ACC112 (cell line): ENCODE results near the gene NAV2.

Experiments used
- H2AFZ ChIP-seq: fragments of 200-600 bp; sonication (generic); one replicate; pipeline ENCODE4 v1.6.0; 2017; ENCODE audit warnings: antibody characterized with exemption, low read length; ENCODE audit not compliant: unreplicated experiment
- H3K27ac ChIP-seq: fragments of 200-600 bp; sonication (generic); 2 replicates; pipeline ENCODE4 v1.5.1; 2014; ENCODE audit warnings: low read depth, mild to moderate bottlenecking, antibody characterized with exemption, low read length, moderate library complexity
- H3K27me3 ChIP-seq: fragments of 200-600 bp; sonication (generic); 2 replicates; pipeline ENCODE4 v1.6.1; 2014; ENCODE audit warnings: mild to moderate bottlenecking, antibody characterized with exemption, low read length, moderate library complexity, mixed read lengths; ENCODE audit not compliant: insufficient read depth
- H3K36me3 ChIP-seq: fragments of 200-600 bp; sonication (generic); 2 replicates; pipeline ENCODE4 v1.6.1; 2016; ENCODE audit warnings: mild to moderate bottlenecking, antibody characterized with exemption, low read length, moderate library complexity, mixed read lengths; ENCODE audit not compliant: insufficient read depth
- H3K4me1 ChIP-seq: fragments of 200-600 bp; sonication (generic); one replicate; pipeline ENCODE4 v1.6.1; 2016; ENCODE audit warnings: low read length, mixed read lengths; ENCODE audit not compliant: insufficient read depth, unreplicated experiment, control insufficient read depth
- H3K4me3 ChIP-seq: fragments of 200-600 bp; sonication (generic); 2 replicates; pipeline ENCODE4 v1.5.1; 2014; ENCODE audit warnings: mild to moderate bottlenecking, low read depth, low read length
- H3K79me2 ChIP-seq: fragments of 200-600 bp; sonication (generic); one replicate; pipeline ENCODE4 v1.6.0; 2016; ENCODE audit warnings: low read length; ENCODE audit not compliant: control insufficient read depth, unreplicated experiment, insufficient read depth

The NAV2 gene

DNA sequence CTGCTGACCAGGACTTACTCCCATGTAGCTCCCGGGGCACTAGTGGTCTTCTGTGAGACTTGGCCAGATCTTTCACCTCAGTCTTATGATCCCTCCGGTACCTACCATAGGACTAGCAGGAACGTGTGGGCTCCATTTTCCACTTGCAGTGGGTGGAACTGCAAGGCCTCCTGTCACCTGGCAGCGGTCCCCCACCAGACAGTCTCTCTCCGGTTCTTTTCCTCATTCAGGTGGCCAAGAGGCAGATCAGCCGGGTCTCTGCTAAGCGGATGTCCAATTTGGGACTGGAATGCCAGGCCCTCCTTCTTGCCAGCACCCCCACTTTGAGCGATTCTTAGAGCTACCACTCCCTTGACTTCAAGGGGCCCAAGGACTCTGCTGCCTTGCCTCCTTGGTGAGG lies 158.9 kb downstream of the NAV2 start:
- peaks cover 64% of the 10 kb centered on the region for H3K79me2 ChIP-seq
- no peaks in the 10 kb centered on the region for H3K27me3 ChIP-seq
- H3K27ac ChIP-seq = no peak overlapping the region
- H3K4me1 ChIP-seq = peaks cover 22% of the 10 kb centered on the region
- no peak overlapping the region for H3K4me3 ChIP-seq
- H3K36me3 ChIP-seq = peaks cover 22% of the 10 kb centered on the region
- H2AFZ ChIP-seq = no peak overlapping the region

DNA sequence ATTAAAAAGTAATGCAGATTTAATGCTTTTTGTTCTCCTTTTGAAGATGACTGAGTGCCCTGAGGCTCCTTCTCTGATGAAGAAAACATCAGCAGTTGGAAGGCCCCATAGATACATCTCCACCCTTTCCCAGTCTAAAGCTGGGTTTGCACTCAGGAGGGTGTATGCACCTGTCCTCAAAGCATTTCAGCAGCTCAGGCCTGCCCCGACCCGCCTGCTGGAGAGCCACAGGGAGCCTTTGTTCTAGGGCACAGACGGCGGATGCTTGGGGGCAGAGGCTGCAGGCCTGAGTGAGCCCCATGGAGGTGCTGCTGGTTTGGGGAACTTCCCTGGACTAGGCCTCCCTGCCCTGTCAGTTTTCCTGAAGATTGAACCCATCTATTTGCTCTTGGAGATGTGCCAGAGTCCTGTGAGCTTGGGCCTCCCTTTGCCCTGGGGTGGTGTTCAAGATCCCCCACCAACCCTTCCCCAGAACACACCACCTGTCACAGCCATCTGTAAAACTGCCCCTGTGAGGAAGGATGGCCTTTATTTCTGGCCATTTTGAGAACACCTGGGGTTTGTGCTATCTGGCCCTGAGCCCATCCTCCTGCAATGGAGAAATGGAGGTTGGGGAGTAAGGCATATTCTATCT lies 160.0 kb downstream of the NAV2 start:
- peaks cover 23% of the 10 kb centered on the region for H3K36me3 ChIP-seq
- no peaks in the 10 kb centered on the region for H3K27me3 ChIP-seq

DNA sequence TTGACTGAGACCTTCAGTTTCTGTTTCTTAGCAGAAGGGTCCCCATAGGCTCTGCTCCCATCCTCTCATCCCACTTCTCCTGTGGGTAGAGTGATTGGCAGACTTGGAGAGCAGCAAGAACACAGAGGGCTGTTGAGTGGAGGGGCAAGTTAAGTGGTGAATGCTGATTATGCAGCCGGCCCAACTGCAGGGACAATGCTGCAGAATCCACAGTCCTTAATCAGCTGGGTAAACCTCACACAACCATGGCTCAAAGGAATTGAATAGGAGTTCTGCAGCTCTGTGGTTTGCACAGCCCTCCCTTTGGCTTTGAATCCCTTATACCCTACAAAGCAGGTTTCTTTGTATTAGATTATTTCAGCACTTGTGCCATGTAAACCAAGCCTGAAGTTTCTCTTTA lies 161.1 kb downstream of the NAV2 start:
- Histone ChIP-seq H3K4me1 (peaks cover 4% of the 10 kb centered on the region), H3K27ac (no peak overlapping the region), H3K79me2 (peaks cover 58% of the 10 kb centered on the region), H3K36me3 (peaks cover 28% of the 10 kb centered on the region), H3K27me3 (no peaks in the 10 kb centered on the region), H3K4me3 (no peak overlapping the region), H2AFZ (no peak overlapping the region)

More for the DNA sequence above, 160.0 kb downstream of the NAV2 start:
- H2AFZ ChIP-seq = no peak overlapping the region
- H3K4me3 ChIP-seq = no peak overlapping the region
- no peak overlapping the region for H3K27ac ChIP-seq
- peaks cover 58% of the 10 kb centered on the region for H3K79me2 ChIP-seq
- H3K4me1 ChIP-seq = peaks cover 15% of the 10 kb centered on the region

- H3K27ac ChIP-seq = no peak overlapping the region
- H3K79me2 ChIP-seq = peaks cover 61% of the 10 kb centered on the region
- H3K4me3 ChIP-seq = no peak overlapping the region
- H3K27me3 ChIP-seq = no peaks in the 10 kb centered on the region
- H2AFZ ChIP-seq = no peak overlapping the region
- H3K4me1 ChIP-seq = no peaks in the 10 kb centered on the region
- peaks cover 28% of the 10 kb centered on the region for H3K36me3 ChIP-seq
These were observed 161.6 kb downstream of the NAV2 start for GRCh38 chr11:19874266-19874665.

GRCh38 chr11:19876750-19877149 lies 164.1 kb downstream of the NAV2 start:
- Histone ChIP-seq H3K4me1 (no peaks in the 10 kb centered on the region), H3K27me3 (no peaks in the 10 kb centered on the region), H3K4me3 (no peak overlapping the region), H3K27ac (no peak overlapping the region), H3K36me3 (peaks cover 48% of the 10 kb centered on the region), H2AFZ (no peak overlapping the region), H3K79me2 (peaks cover 63% of the 10 kb centered on the region)

- Histone ChIP-seq H3K79me2 (peaks cover 59% of the 10 kb centered on the region), H3K27ac (no peak overlapping the region), H3K4me3 (no peak overlapping the region), H3K4me1 (no peaks in the 10 kb centered on the region), H2AFZ (no peak overlapping the region), H3K27me3 (no peaks in the 10 kb centered on the region), H3K36me3 (peaks cover 63% of the 10 kb centered on the region)
These were observed 165.9 kb downstream of the NAV2 start for GRCh38 chr11:19878520-19878919.

DNA sequence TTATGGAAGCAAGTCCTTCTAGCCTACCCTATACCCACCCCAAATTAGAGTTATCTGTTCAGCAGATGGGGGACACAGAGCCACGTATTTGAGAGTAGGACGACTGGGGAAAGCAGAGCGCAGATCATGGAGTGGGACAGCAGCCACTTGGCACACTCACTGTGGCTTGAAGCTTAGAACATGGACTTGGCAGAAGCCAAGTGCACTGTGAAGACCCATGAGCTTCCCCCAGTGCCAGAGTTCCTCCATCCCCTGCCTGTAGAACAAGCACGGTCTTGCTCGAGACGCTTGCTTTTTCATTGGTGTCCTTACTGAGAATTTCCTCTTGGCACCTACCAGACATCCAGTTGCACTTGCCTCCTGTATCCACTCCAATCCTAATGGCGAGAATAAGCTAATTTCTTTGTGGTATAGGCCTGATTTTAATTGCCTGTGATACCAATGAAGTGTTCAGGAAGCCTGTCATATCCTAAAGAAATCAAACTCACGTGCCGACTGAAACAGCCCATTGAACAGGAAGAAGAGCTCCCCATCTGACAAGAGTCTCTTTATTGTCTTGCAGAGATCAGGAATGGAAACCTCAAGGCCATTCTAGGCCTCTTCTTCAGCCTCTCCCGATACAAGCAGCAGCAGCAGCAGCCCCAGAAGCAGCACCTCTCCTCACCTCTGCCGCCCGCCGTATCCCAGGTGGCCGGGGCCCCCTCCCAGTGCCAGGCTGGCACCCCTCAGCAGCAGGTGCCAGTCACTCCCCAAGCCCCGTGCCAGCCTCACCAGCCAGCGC lies 166.9 kb downstream of the NAV2 start:
- H3K4me3 ChIP-seq = no peak overlapping the region
- H3K79me2 ChIP-seq = peaks cover 54% of the 10 kb centered on the region
- H3K27ac ChIP-seq = no peak overlapping the region
- no peaks in the 10 kb centered on the region for H3K27me3 ChIP-seq
- no peak overlapping the region for H2AFZ ChIP-seq
- peaks cover 67% of the 10 kb centered on the region for H3K36me3 ChIP-seq
- H3K4me1 ChIP-seq = no peaks in the 10 kb centered on the region

GRCh38 chr11:19880088-19880345 lies 167.4 kb downstream of the NAV2 start:
- peaks cover 68% of the 10 kb centered on the region for H3K36me3 ChIP-seq
- no peaks in the 10 kb centered on the region for H3K4me1 ChIP-seq
- H3K27ac ChIP-seq = no peak overlapping the region
- H2AFZ ChIP-seq = no peak overlapping the region
- no peaks in the 10 kb centered on the region for H3K27me3 ChIP-seq
- H3K79me2 ChIP-seq = peaks cover 51% of the 10 kb centered on the region
- H3K4me3 ChIP-seq = no peak overlapping the region

GRCh38 chr11:19881177-19881576 lies 168.5 kb downstream of the NAV2 start:
- Histone ChIP-seq H3K4me1 (no peaks in the 10 kb centered on the region), H3K27me3 (no peaks in the 10 kb centered on the region), H2AFZ (no peak overlapping the region), H3K4me3 (no peak overlapping the region), H3K79me2 (peaks cover 46% of the 10 kb centered on the region), H3K36me3 (peaks cover 66% of the 10 kb centered on the region), H3K27ac (no peak overlapping the region)

GRCh38 chr11:19882356-19882755 lies 169.7 kb downstream of the NAV2 start:
- no peak overlapping the region for H2AFZ ChIP-seq
- peaks cover 62% of the 10 kb centered on the region for H3K36me3 ChIP-seq
- no peaks in the 10 kb centered on the region for H3K27me3 ChIP-seq
- peaks cover 41% of the 10 kb centered on the region for H3K79me2 ChIP-seq
- no peak overlapping the region for H3K4me3 ChIP-seq
- no peak overlapping the region for H3K27ac ChIP-seq
- no peaks in the 10 kb centered on the region for H3K4me1 ChIP-seq

DNA sequence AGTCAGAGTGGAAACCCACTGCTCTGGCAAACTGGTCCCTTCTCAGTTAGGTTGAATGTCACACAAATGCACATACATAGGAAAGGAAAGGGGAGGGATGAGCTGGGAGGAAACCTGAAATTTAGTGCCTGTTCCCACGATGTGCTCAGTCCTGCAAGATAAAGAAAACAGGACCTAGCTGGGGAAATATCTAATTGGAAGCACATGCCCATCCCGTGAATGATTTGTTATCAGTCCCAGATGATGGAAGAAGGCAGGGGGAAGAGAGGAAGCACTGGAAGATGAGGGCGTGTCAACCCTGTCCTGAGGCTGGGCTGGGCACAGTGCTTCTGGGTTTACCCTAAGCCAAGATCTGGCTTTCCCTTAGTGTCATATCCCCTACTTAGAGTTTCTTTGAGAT lies 173.9 kb downstream of the NAV2 start:
- Histone ChIP-seq H3K79me2 (peaks cover 10% of the 10 kb centered on the region), H3K27ac (no peak overlapping the region), H2AFZ (no peak overlapping the region), H3K36me3 (peaks cover 54% of the 10 kb centered on the region), H3K4me1 (peaks cover 27% of the 10 kb centered on the region), H3K27me3 (no peaks in the 10 kb centered on the region), H3K4me3 (no peak overlapping the region)
